SK-N-SH treated with all-trans-retinoic acid at 6 μM for 48 hours (cell line): ENCODE measurements around the gene SLC41A3.
"Not testable (repeated sequence)": the region's sequence is repeated elsewhere in the genome, so short reads cannot be mapped to it uniquely, and the experiment has no call there.

ENCODE experiments used
- ATAC-seq: fragments of 200-7000 bp; cut with Tn5 transposase; 3 replicates; pipeline ENCODE4 v1.9.1; 2020; ENCODE audit warnings: mild to moderate bottlenecking, moderate library complexity
- ARNTL ChIP-seq: fragments of 450-650 bp; formaldehyde crosslinking; IDR thresholded peaks from 2 replicates; pipeline ENCODE4 v1.5.0; 2020; ENCODE audit warnings: low read depth, mild to moderate bottlenecking, moderate library complexity, borderline replicate concordance
- BACH2 ChIP-seq: fragments of 250-450 bp; sonication (Bioruptor Pico); IDR thresholded peaks from 2 replicates; pipeline ENCODE4 v1.9.0; 2021; ENCODE audit warnings: mild to moderate bottlenecking, borderline replicate concordance
- CSDC2 ChIP-seq: fragments of 250-450 bp; sonication (Bioruptor Pico); IDR thresholded peaks from 2 replicates; pipeline ENCODE4 v1.5.0; 2020; ENCODE audit warnings: mild to moderate bottlenecking, moderate library complexity
- GLIS3 ChIP-seq: fragments of 250-450 bp; sonication (Bioruptor Pico); IDR thresholded peaks from 2 replicates; pipeline ENCODE4 v1.5.0; 2020; ENCODE audit warnings: mild to moderate bottlenecking, moderate library complexity
- ISL1 ChIP-seq: fragments of 250-450 bp; sonication (Bioruptor Pico); IDR thresholded peaks from 2 replicates; pipeline ENCODE4 v2.1.2; 2022; ENCODE audit warnings: mild to moderate bottlenecking, moderate library complexity
- OSR1 ChIP-seq: fragments of 250-450 bp; sonication (Bioruptor Pico); IDR thresholded peaks from 2 replicates; pipeline ENCODE4 v1.8.0; 2022; ENCODE audit warnings: moderate library complexity, mild to moderate bottlenecking, inconsistent platforms
- PPARA ChIP-seq: fragments of 250-450 bp; sonication (Bioruptor Pico); IDR thresholded peaks from 2 replicates; pipeline ENCODE4 v1.5.0; 2020; ENCODE audit warnings: mild to moderate bottlenecking, borderline replicate concordance
- SNAI2 ChIP-seq: fragments of 250-450 bp; sonication (Bioruptor Pico); IDR thresholded peaks from 2 replicates; pipeline ENCODE4 v1.5.0; 2020; ENCODE audit warnings: mild to moderate bottlenecking, moderate library complexity
- TOX ChIP-seq: fragments of 250-450 bp; sonication (Bioruptor Pico); IDR thresholded peaks from 2 replicates; pipeline ENCODE4 v1.8.0; 2021; ENCODE audit warnings: mild to moderate bottlenecking, moderate library complexity, borderline replicate concordance
- ZC3H10 ChIP-seq: fragments of 250-450 bp; sonication (Bioruptor Pico); IDR thresholded peaks from 2 replicates; pipeline ENCODE4 v1.5.1; 2021; ENCODE audit warnings: mild to moderate bottlenecking, moderate library complexity
- ZFP3 ChIP-seq: fragments of 250-450 bp; sonication (Bioruptor Pico); IDR thresholded peaks from 2 replicates; pipeline ENCODE4 v1.5.0; 2020; ENCODE audit warnings: mild to moderate bottlenecking, moderate library complexity
- ZFP30 ChIP-seq: fragments of 450-650 bp; formaldehyde crosslinking; IDR thresholded peaks from 2 replicates; pipeline ENCODE4 v1.5.0; 2022; ENCODE audit warnings: mild to moderate bottlenecking, moderate library complexity
- ZNF565 ChIP-seq: fragments of 450-650 bp; formaldehyde crosslinking; conservative IDR thresholded peaks from 2 replicates; pipeline ENCODE4 v1.5.0; 2020; ENCODE audit warnings: low read depth, mild to moderate bottlenecking, moderate library complexity
- ZNF70 ChIP-seq: fragments of 450-650 bp; formaldehyde crosslinking; IDR thresholded peaks from 2 replicates; pipeline ENCODE4 v1.5.0; 2020; ENCODE audit warnings: mild to moderate bottlenecking, moderate library complexity
- ZNF8 ChIP-seq: fragments of 450-650 bp; formaldehyde crosslinking; IDR thresholded peaks from 2 replicates; pipeline ENCODE4 v1.5.0; 2020; ENCODE audit warnings: mild to moderate bottlenecking, moderate library complexity
- TF ChIP-seq, protein P1 (sequence below): fragments of 250-450 bp; sonication (Bioruptor Pico); IDR thresholded peaks from 2 replicates; pipeline ENCODE4 v1.5.1; 2020; ENCODE audit warnings: low read depth, mild to moderate bottlenecking, moderate library complexity
- TF ChIP-seq, protein P2 (sequence below): fragments of 250-450 bp; sonication (Bioruptor Pico); IDR thresholded peaks from 2 replicates; pipeline ENCODE4 v1.5.1; 2021; ENCODE audit warnings: mild to moderate bottlenecking, moderate library complexity
- TF ChIP-seq, protein P3 (sequence below): fragments of 250-450 bp; sonication (Bioruptor Pico); IDR thresholded peaks from 2 replicates; pipeline ENCODE4 v1.8.0; 2021; ENCODE audit warnings: low read depth, mild to moderate bottlenecking, moderate library complexity, borderline replicate concordance
- TF ChIP-seq, protein P4 (sequence below): fragments of 250-450 bp; sonication (Bioruptor Pico); IDR thresholded peaks from 2 replicates; pipeline ENCODE4 v1.8.0; 2020; ENCODE audit warnings: mild to moderate bottlenecking, moderate library complexity, borderline replicate concordance

The SLC41A3 gene

DNA sequence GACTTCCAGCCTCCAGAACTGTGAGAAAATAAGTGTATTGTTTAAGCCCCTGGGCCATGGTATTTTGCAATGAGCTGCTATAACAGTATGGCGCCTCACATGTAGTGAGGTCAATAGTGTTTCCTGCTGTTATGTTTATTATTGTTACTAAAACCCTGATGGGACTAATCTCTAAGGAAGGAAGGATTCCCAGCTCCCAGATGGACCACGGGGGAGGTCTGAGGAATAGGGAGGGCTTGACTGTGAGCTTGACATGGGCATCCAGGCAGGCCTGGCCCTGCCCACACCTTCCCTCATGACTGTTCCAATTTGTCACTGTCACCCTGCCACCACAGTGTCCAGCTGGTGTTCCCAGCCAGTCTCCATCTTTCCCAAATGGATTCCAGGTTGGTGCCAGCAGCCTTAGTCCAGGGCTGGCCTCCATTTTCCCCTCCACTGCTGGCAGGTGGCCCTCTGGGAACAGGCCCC, 14.5 kb upstream of the SLC41A3 start:
- TF ChIP-seq ZFP30 = no peak
- TF ChIP-seq TOX (CRISPR knock-in tag) = no peak
- TF ChIP-seq ZNF565 (CRISPR knock-in tag) = no peak
- TF ChIP-seq, protein P1, sequence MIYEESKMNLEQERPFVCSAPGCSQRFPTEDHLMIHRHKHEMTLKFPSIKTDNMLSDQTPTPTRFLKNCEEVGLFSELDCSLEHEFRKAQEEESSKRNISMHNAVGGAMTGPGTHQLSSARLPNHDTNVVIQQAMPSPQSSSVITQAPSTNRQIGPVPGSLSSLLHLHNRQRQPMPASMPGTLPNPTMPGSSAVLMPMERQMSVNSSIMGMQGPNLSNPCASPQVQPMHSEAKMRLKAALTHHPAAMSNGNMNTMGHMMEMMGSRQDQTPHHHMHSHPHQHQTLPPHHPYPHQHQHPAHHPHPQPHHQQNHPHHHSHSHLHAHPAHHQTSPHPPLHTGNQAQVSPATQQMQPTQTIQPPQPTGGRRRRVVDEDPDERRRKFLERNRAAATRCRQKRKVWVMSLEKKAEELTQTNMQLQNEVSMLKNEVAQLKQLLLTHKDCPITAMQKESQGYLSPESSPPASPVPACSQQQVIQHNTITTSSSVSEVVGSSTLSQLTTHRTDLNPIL (CRISPR knock-in tag) = no peak
- TF ChIP-seq SNAI2 (CRISPR knock-in tag) = no peak
- TF ChIP-seq ISL1 (CRISPR knock-in tag) = no peak
- no peak for TF ChIP-seq BACH2 (CRISPR knock-in tag)
- TF ChIP-seq, protein P2, sequence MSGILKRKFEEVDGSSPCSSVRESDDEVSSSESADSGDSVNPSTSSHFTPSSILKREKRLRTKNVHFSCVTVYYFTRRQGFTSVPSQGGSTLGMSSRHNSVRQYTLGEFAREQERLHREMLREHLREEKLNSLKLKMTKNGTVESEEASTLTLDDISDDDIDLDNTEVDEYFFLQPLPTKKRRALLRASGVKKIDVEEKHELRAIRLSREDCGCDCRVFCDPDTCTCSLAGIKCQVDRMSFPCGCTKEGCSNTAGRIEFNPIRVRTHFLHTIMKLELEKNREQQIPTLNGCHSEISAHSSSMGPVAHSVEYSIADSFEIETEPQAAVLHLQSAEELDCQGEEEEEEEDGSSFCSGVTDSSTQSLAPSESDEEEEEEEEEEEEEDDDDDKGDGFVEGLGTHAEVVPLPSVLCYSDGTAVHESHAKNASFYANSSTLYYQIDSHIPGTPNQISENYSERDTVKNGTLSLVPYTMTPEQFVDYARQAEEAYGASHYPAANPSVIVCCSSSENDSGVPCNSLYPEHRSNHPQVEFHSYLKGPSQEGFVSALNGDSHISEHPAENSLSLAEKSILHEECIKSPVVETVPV (CRISPR knock-in tag) = no peak
- TF ChIP-seq ZFP3 = no peak
- TF ChIP-seq GLIS3 (CRISPR knock-in tag) = no peak
- TF ChIP-seq OSR1 (CRISPR knock-in tag) = no peak
- no peak for TF ChIP-seq ZNF70 (CRISPR knock-in tag)
- TF ChIP-seq ARNTL (CRISPR knock-in tag) = no peak
- TF ChIP-seq, protein P3, sequence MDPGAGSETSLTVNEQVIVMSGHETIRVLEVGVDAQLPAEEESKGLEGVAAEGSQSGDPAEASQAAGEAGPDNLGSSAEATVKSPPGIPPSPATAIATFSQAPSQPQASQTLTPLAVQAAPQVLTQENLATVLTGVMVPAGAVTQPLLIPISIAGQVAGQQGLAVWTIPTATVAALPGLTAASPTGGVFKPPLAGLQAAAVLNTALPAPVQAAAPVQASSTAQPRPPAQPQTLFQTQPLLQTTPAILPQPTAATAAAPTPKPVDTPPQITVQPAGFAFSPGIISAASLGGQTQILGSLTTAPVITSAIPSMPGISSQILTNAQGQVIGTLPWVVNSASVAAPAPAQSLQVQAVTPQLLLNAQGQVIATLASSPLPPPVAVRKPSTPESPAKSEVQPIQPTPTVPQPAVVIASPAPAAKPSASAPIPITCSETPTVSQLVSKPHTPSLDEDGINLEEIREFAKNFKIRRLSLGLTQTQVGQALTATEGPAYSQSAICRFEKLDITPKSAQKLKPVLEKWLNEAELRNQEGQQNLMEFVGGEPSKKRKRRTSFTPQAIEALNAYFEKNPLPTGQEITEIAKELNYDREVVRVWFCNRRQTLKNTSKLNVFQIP (CRISPR knock-in tag) = no peak
- TF ChIP-seq ZC3H10 (CRISPR knock-in tag) = no peak
- no peak for TF ChIP-seq ZNF8 (CRISPR knock-in tag)
- no peak for ATAC-seq

DNA sequence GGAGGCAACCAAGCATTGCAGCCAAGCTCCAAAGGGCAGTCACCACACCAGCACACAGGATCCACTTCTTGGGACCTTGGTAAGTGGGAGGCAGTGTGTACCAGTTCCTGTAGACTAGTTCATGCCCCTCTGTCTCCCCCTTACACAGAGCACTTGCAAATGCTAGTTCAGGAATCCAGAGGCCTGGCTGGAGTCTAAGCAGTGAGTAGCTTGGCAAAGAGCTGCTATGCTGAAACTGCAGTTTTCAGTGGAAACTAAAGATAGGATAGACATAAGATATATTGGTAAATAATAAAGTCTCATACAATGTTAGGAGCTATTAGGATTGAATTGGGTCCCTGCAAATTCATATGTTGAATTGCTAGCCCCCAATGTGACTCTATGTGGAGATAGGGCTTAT, 13.9 kb upstream of the SLC41A3 start:
- TF ChIP-seq, protein P4, sequence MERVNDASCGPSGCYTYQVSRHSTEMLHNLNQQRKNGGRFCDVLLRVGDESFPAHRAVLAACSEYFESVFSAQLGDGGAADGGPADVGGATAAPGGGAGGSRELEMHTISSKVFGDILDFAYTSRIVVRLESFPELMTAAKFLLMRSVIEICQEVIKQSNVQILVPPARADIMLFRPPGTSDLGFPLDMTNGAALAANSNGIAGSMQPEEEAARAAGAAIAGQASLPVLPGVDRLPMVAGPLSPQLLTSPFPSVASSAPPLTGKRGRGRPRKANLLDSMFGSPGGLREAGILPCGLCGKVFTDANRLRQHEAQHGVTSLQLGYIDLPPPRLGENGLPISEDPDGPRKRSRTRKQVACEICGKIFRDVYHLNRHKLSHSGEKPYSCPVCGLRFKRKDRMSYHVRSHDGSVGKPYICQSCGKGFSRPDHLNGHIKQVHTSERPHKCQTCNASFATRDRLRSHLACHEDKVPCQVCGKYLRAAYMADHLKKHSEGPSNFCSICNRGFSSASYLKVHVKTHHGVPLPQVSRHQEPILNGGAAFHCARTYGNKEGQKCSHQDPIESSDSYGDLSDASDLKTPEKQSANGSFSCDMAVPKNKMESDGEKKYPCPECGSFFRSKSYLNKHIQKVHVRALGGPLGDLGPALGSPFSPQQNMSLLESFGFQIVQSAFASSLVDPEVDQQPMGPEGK (CRISPR knock-in tag) = no peak
- no peak for TF ChIP-seq ZNF565 (CRISPR knock-in tag)
- TF ChIP-seq PPARA (CRISPR knock-in tag) = no peak
- no peak for TF ChIP-seq ZC3H10 (CRISPR knock-in tag)
- no peak for TF ChIP-seq ARNTL (CRISPR knock-in tag)
- TF ChIP-seq, protein P3 (CRISPR knock-in tag) = no peak
- TF ChIP-seq CSDC2 (CRISPR knock-in tag) = no peak

DNA sequence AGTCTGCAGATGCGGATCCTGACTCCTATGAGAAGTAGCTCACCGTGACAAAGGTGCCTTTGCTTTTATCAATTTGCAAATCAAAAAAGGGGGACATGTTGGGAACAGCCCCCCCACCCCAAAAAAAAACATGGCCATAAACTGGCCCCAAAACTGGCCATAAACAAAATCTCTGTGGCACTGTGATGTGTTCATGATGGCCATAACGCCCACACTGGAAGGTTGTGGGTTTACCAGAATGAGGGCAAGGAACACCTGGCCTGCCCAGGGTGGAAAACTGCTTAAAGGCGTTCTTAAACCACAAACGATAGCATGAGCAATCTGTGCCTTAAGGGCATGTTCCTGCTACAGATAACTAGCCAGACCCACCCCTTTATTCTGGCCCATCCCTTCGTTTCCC, 12.3 kb upstream of the SLC41A3 start:
- not testable (repeated sequence) for ATAC-seq

More for the DNA sequence above, 13.9 kb upstream of the SLC41A3 start:
- no peak for ATAC-seq

DNA sequence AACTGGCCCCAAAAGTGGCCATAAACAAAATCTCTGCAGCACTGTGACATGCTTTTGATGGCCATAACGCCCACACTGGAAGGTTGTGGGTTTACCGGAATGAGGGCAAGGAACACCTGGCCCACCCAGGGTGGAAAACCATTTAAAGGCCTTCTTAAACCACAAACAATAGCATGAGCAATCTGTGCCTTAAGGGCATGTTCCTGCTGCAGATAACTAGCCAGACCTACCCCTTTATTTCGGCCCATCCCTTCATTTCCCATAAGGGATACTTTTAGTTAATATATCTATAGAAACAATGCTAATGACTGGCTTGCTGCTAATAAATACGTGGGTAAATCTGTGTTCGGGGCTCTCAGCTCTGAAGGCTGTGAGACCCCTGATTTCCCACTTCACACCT, 8.2 kb upstream of the SLC41A3 start:
- not testable (repeated sequence) for ATAC-seq
